Ectodermal cell (in vitro differentiated cells): ENCODE data around the gene MTCL1.

ENCODE experiments used
- H3K27ac ChIP-seq: 2 replicates; pipeline ENCODE4 v1.7.0; 2013; ENCODE audit warnings: mild to moderate bottlenecking, low read depth, low read length; ENCODE audit not compliant: insufficient read depth, poor library complexity, severe bottlenecking
- H3K27me3 ChIP-seq: 2 replicates; pipeline ENCODE4 v1.7.0; 2013; ENCODE audit warnings: mild to moderate bottlenecking, low read length; ENCODE audit not compliant: insufficient read depth, control insufficient read depth, poor library complexity, severe bottlenecking
- H3K36me3 ChIP-seq: one replicate; pipeline ENCODE4 v1.7.0; 2013; ENCODE audit warnings: low read length; ENCODE audit not compliant: control insufficient read depth, insufficient read depth
- H3K4me1 ChIP-seq: one replicate; pipeline ENCODE4 v1.7.0; 2013; ENCODE audit warnings: low read length; ENCODE audit not compliant: control insufficient read depth, insufficient read depth
- H3K4me3 ChIP-seq: 2 replicates; pipeline ENCODE4 v1.7.0; 2013; ENCODE audit warnings: low read depth, low read length, control low read depth; ENCODE audit not compliant: insufficient read depth
- H3K9me3 ChIP-seq: 2 replicates; pipeline ENCODE4 v1.7.0; 2013; ENCODE audit warnings: mild to moderate bottlenecking, low read length, moderate library complexity; ENCODE audit not compliant: control insufficient read depth
- WGBS, 2 experiments: methylation state at CpG; one replicate each; pipeline ENCODE4 v1.1.7; 2013; ENCODE audit warnings: missing lambda C conversion rate in 2 of 2; 5-methylcytosine and 5-hydroxymethylcytosine counted together

Gene MTCL1

DNA sequence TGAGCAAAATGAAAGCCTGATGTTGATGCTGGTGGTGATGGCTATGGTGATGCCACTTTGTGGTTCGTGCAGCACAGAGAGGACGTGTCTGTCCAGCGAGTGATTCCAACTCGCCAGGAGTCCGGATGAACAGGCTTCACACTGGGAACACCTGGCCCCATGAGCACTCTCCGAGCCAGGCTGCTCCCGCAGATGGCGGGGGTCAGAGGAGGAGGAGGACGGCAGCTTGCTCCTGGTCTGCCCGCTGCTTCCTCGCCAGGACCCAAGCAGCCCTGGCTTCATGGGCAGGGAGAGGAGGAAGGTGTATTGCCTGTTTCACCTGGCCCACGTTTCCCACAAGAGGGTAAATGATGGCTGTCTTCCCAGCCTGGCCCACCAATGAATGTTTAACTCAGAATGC lies 121.6 kb downstream of the MTCL1 start:
- H3K4me3 ChIP-seq: no peak overlapping the region
- peaks cover 6% of the 10 kb centered on the region for H3K4me1 ChIP-seq
- 94% methylated on average over 12 of the region's 12 CpGs for WGBS, 2 experiments
- no peaks in the 10 kb centered on the region for H3K9me3 ChIP-seq
- no peak overlapping the region for H3K27ac ChIP-seq
- peaks cover 7% of the 10 kb centered on the region for H3K36me3 ChIP-seq
- no peaks in the 10 kb centered on the region for H3K27me3 ChIP-seq

DNA sequence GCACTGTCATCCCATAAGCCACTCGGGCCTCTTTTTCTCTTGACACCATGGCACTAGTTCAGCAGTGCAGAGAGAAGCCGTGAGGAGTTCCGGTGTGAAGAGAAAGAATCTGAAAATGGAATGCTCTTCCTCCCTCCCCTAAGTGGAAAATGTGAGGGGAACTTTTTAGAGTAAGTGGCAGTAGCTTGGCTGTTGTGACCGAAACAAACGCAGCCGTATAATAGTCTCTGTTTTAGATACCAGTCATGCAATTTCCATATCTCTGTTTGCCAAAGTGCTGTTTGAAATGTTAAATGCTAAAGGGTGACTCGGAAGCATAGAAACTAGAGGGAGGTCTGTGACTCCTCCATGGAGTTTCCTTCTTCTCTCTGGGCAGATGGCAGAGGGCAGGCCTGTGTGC lies 122.9 kb downstream of the MTCL1 start:
- Histone ChIP-seq H3K4me1 (peaks cover 6% of the 10 kb centered on the region), H3K9me3 (no peaks in the 10 kb centered on the region), H3K27ac (no peak overlapping the region), H3K4me3 (no peak overlapping the region), H3K36me3 (peaks cover 7% of the 10 kb centered on the region), H3K27me3 (no peaks in the 10 kb centered on the region)
- WGBS, 2 experiments: 89 to 95% methylated on average over 7 of the region's 7 CpGs

DNA sequence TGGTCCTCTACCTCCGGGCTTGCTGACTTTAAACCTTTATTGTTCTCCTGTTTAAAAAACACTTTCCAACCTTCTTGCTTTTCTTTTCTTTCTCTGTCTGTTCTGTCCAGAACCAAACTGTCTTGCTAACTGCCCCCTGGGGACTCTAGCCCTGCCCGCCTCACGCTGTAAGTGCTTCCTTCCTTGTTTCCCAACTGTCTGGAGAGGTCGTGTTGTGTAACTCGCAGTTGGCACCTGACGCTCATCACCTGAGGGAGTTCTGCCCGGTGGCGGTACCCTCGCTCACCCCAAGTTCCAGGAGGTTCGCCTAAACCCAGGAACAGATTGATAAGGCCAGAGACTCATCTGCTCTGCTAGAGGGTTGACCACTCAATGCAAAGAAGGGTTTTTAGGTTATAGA lies 123.4 kb downstream of the MTCL1 start:
- H3K4me1 ChIP-seq: peaks cover 6% of the 10 kb centered on the region
- H3K4me3 ChIP-seq: no peak overlapping the region
- no peaks in the 10 kb centered on the region for H3K9me3 ChIP-seq
- H3K36me3 ChIP-seq: peaks cover 7% of the 10 kb centered on the region
- no peak overlapping the region for H3K27ac ChIP-seq
- 83 to 86% methylated on average over 10 of the region's 10 CpGs for WGBS, 2 experiments
- H3K27me3 ChIP-seq: no peaks in the 10 kb centered on the region

DNA sequence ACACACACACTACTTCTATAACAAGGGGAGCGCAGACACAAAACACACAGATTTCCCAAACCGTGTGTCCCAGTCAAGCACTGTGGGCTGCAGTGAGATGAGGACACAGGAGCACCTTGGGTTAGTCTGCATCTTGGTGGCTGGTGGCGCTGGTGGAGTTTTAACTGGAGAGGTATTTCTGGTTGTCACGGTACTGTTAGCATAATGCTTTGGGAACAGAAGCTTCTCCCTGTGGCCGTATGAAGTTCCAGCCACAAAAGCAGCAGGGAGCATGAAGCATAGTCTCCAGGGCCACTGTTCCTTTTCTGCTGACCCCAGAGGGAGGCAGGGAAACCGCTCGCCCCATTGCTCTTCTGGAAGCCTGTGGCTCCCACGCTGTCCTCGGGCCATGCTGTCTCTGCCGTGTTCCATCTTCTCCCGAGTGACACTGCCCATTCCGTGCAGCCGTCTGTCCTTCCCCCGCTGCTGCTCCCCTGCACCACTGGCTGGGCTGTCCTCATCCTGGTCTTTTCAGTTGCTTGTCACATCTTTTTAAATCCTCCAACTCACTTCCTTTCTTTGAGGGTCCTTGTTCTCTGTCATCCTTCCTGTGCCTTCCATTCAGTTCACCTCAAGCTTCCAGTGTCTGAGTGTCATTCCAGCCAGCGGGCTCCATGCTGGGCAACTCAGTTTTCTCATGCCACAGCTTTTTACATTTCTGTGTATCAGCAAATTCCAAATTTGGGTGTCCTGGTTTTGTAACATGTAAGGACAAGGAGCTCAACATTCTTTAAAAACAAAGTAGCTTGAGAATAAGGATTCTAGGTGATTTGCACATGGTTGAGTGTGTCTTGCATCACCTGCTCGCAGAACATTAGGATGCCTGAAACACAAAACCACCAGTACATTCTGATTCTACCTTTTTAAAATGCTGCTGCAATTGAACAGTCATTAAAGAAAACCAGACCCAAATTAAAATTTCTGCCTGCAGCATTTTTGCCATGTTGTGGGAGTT lies 125.0 kb downstream of the MTCL1 start:
- no peaks in the 10 kb centered on the region for H3K27me3 ChIP-seq
- H3K36me3 ChIP-seq: no peaks in the 10 kb centered on the region
- H3K4me3 ChIP-seq: no peak overlapping the region
- peaks cover 6% of the 10 kb centered on the region for H3K4me1 ChIP-seq
- 87 to 88% methylated on average over 16 of the region's 16 CpGs for WGBS, 2 experiments
- no peaks in the 10 kb centered on the region for H3K9me3 ChIP-seq
- no peak overlapping the region for H3K27ac ChIP-seq

DNA sequence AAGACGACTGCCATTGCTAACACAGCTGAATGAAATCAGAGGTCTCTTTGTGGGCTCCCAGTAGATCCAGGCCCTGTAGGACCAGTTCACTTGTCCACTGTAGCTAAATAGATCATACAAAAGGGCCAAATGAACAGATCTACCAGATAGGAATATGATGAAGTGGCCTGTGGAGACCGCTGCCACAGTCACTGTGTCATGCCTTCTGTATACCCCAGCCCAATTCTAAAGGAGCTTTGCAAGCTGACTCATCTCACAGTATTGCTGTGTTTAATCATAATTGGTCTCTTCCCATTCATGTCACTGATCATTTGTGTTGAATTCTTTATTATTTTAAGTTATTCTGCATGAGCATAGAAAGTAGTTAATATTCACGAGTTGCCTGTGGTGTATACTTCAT lies 125.8 kb downstream of the MTCL1 start:
- 92 to 97% methylated on average over 3 of the region's 3 CpGs for WGBS, 2 experiments
- Histone ChIP-seq H3K27me3 (no peaks in the 10 kb centered on the region), H3K36me3 (no peaks in the 10 kb centered on the region), H3K9me3 (no peaks in the 10 kb centered on the region), H3K4me1 (peaks cover 6% of the 10 kb centered on the region), H3K27ac (no peak overlapping the region), H3K4me3 (no peak overlapping the region)

DNA sequence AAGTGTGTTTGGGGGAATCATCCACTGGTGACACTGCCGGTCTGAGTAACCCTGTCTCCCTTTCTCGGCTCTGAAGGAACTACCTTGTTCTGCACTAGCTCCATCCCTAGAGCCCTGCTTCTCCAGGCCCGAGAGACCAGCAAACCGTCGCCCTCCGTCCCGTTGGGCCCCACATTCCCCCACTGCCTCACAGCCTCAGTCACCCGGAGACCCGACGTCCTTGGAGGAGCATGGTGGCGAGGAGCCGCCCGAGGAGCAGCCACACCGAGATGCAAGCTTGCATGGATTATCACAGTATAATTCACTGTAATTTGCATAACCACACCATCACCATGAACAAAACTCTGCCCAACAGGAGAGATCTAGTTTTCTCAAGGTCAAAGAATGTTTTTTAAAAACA lies 126.2 kb downstream of the MTCL1 start:
- Histone ChIP-seq H3K36me3 (no peaks in the 10 kb centered on the region), H3K9me3 (no peaks in the 10 kb centered on the region), H3K27me3 (no peaks in the 10 kb centered on the region), H3K4me3 (no peak overlapping the region), H3K27ac (no peak overlapping the region), H3K4me1 (peaks cover 6% of the 10 kb centered on the region)
- 92 to 96% methylated on average over 14 of the region's 14 CpGs for WGBS, 2 experiments

DNA sequence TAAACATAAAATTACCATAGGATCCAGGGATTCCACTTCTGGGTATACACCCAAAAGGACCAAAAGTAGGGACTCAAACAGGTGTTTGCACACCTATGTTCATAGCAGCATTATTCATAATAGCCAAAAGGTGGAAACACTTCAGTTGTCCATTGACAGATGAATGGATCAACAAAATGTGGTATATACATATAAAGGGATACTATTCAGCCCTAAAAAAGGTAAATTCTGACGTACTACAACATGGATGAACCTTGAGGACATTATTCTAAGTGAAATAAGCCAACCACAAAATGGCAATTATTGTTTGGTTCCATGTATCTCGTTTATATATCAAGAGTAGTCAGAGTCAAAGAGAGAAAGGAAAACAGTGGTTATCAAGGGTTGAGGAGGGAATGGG lies 128.1 kb downstream of the MTCL1 start:
- 88 to 97% methylated on average over 2 of the region's 2 CpGs for WGBS, 2 experiments
- Histone ChIP-seq H3K4me3 (no peak overlapping the region), H3K27me3 (no peaks in the 10 kb centered on the region), H3K9me3 (no peaks in the 10 kb centered on the region), H3K27ac (no peak overlapping the region), H3K36me3 (no peaks in the 10 kb centered on the region), H3K4me1 (peaks cover 6% of the 10 kb centered on the region)

DNA sequence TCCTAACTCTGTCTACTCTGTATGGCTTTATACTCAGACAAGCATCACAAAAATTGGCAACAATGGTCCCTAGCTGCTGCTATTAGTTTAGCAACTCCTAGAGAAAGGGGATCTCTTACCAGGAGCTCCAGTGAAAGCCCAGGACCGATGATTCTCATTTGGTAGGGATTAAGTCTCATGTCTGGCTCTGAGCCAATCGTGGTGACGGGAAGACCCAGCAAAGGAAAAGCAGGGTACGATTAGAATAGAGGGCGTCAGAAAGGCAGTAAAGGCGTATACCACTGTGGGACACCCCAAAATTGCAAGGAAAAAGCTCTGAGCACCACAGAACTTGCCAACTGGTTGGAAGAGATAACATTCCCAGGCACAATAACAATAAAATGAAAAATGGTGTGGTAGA lies 129.5 kb downstream of the MTCL1 start:
- peaks cover 4% of the 10 kb centered on the region for H3K4me1 ChIP-seq
- H3K36me3 ChIP-seq: no peaks in the 10 kb centered on the region
- WGBS, 2 experiments: 91% methylated on average over 6 of the region's 6 CpGs
- no peaks in the 10 kb centered on the region for H3K9me3 ChIP-seq
- H3K4me3 ChIP-seq: no peak overlapping the region
- H3K27ac ChIP-seq: no peak overlapping the region
- H3K27me3 ChIP-seq: no peaks in the 10 kb centered on the region

DNA sequence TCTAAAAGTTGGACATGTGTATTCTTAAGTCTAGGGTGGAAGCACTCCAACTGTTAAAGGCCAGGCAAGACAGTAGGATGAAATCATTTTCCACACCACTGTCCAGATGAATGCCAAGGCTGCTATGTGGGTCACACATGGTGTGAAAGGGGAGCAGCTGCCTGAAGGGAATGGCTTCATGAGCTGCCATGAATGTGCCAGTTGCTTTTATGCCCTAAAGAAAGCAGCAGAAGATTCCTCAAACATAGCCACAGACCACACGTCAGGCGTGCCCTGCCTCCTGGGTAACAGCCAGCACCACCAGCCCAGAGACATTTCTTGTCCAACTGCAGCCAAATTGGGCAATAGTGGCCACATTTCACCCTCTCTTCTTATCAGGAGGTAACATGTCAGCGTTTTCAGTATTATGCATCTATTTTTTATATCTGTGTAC lies 130.2 kb downstream of the MTCL1 start:
- Histone ChIP-seq H3K4me1 (no peaks in the 10 kb centered on the region), H3K27ac (no peak overlapping the region), H3K9me3 (no peaks in the 10 kb centered on the region), H3K4me3 (no peak overlapping the region), H3K36me3 (no peaks in the 10 kb centered on the region), H3K27me3 (no peaks in the 10 kb centered on the region)
- 89 to 97% methylated on average over 3 of the region's 3 CpGs for WGBS, 2 experiments

DNA sequence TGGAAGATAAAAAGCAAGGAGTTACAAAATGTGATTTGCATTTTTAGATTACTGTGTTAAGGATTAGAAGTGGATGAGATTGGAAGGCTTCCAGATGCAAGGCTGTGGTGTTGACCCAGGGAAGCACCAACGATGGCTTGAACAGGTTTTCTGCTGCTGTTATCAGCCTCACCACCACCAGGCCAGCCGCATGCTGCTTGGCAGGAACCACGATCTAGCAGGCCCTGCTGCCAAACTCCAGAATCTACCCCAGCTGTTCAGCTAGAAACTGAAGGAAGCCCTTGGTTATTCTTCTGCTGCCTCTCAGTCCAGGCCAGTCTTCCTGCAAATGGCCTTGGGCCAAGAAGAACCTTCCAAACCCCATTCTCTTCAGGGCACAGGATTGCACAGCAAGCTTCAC lies 133.9 kb downstream of the MTCL1 start:
- WGBS, 2 experiments: 91 to 95% methylated on average over 3 of the region's 3 CpGs
- no peaks in the 10 kb centered on the region for H3K4me1 ChIP-seq
- H3K27ac ChIP-seq: no peak overlapping the region
- H3K36me3 ChIP-seq: no peaks in the 10 kb centered on the region
- H3K9me3 ChIP-seq: no peaks in the 10 kb centered on the region
- no peaks in the 10 kb centered on the region for H3K27me3 ChIP-seq
- H3K4me3 ChIP-seq: no peak overlapping the region
